GOT3 (cell line): ENCODE measurements around the gene KLC1.
"Not testable (repeated sequence)": the region's sequence is repeated elsewhere in the genome, so short reads cannot be mapped to it uniquely, and the experiment has no call there.

Experiments used
- DNase-seq: peaks from one replicate; lab custom pipeline; 2025; ENCODE audit warnings: mixed read lengths; lab: John Stamatoyannopoulos, UW

KLC1 gene

DNA sequence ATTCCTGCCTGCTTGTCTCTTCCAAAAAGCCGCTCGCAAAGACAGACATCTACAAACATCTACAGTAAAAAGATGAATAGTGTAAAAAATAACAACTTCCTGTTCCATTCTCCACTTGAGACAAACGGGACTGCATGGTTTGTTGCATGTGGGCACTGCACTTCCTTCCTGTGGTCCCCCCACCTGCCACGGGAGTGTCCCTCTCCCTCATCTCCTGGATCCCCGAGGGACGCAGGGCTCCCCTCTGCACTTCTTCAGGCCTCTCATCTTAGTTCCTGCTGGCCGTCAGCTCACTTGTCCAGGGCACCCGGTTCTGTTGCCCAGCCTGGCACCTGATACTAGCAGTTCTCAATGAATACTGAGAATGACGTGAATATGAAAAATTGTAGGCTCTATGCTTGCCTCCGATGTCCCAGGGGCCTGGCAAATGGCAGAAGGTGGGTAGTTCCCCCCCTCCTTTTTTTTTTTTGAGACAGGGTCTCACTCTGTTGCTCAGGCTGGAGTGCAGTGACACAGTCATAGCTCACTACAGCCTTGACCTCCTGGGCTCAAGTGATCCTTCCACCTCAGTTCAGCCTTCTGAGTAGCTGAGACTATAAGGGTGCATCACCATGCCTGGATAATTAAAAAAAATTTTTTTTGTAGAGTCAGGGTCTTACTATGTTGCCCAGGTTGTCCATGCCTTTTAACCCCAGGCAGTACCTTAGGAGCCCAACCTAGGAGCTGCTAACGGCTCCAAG, 3.5 kb upstream of the KLC1 start:
- DNase-seq: no peak

DNA sequence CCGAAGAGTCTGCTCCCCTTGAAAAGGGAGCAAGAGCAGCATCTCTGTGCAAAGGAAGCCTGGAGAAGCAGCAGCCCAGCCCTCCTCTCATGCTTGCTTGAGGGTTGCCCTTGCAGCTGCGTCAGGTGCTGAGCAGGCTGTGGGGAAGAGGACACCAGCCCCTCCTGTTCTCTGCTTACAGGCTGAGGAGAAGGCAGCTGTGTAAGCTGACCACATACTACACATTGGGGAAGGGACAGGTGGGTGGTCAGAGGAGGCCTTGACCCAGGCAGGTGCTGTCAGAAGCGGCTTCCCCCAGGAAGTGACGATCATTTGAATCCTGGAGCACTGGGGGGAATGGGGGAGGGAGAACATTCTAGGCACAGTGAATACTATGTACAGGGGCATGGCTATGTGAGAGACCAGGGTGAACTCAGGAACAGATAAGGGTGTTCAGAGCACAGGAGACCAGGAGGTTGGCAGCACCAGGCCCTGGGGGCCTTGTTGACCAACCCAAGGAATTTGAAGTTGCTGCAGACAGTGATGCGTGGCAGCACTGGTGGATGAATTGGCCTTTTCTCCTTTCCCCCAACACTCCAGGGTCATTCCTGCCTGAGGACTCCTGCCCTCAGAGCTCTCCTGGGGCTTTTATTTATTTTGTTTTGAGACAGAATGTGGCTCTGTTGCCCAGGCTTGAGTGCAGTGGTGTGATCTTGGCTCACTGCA, 2.7 kb upstream of the KLC1 start:
- no peak for DNase-seq

DNA sequence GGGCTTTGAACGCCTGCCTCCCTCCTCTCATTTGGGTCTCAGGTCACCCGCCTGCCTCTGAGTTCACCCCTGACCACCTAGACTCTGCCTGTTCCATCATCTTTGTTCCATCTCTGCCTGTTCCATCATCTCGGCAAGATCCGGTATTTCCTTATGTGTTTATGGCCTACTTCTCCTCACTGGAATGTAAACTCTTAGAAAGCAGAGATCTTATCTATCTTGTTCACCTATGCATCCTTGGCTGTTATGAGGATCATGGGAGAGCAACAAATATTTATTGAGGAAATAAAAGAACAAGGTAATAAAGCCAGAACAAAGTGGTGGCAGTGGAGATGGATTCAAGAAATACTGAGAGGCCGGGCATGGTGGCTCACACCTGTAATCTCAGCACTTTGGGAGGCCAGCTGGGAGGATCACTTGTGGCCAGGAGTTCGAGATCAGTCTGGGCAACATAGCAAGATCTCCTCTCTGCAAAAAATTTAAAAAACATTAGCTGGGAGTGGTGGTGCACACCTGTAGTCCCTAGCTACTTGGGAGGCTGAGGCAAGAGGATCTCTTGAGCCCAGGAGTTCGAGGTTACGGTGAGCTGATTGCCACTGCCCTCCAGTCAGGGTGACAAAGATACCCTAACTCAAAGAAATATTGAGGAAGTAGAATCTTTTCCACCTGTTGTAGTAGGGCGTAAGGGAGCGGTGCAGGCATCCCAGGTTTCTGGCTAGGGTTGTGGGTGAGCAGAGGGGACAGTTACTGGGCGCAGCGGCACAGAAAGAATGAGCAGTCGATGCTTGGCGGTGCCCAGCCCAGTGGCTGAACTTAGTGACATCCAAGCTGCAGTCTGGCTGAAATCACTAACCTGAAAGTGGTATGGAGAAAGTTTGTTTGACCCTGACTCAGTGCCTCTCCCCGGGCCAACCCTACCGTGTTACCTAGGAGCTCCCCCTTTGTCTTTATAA, 1.7 kb upstream of the KLC1 start:
- DNase-seq: no peak

DNA sequence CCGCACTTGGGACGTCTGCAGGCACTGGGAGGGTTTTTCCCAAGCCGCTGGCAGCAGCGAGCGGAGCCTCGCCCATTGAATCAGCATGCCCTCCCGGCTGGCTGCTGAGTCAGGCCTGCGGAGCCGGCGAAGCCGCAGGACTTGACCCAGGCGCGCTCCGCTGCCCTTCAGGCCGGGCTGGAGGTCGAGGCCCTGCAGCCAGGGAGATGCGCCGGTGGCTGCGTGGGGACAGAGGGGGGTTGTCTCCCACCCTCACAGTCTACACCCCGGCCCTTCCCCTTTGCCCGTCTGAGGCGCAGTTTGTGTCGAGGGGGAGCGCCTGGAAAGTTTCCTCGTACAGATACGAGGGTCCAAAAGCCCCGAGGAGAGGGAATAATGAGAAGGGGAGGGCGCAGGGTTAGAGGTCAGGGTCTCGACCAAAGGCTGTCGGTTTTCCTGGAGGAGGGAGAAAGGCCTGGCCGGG, 759 bp upstream of the KLC1 start:
- peak; percentile 12 for DNase-seq

DNA sequence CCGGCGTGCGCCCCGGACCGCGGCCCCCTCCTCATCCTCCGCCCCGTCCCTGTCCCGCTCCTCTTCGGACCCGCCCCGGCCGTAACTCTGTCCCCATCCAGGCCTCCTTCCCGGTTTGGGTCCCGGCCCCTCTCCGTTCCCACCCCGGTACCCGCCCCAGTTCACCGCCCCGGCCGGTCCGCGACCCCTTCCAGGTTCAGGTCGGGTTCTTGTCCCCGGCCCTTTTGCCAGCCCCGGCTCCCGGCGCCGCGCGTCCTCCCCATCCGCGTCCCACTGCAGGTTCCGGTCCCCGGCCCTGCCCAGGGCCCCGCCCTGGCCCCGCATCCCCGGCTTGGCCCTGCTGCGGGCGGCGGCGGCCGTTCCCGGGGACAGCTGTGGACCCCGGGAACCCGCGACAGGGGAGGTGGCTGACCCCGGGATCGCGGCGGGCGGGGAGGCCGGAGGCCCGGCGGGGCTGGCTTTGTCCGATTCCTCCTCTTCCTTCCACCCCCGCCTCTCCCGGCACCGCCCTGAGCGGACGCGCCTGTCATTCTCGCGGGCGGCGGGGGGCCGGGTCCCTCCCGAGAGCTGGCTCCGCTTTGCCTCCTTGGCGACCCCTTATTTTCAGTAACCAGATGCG, 601 bp downstream of the KLC1 start:
- no peak for DNase-seq

DNA sequence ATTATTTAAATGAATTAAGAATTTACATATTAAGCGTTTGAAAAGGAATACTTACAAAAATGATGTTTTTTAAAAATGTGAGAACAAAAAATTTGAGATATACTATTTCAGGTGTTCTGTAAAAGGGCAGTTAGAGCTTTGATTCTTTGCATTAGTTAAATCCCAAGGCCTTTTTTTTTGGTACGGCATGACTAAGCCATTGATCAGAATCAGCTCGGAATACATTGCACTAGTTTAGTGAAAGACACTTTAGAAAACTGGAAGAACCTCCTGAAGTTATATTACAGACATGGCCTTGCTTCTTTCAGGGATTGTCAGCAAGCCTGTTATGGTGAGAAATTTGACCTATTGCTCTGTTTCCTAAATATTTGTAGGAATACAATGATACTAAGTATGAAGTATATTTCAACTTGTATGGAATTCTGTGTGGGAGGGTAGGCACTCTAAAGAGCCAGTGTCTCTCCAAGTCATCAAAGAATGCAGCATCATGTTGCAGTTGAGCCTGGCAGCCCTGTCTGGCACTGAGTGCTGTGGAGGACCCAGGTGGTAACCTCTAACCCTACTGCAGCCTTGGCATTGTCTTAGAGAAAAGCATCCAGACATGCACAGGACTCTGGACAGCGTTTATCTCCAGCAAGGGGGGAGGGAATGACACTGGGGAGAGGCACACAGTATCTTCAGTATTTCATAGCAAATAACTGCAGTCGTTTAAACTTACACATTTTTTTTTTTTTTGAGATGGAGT, 1.5 kb downstream of the KLC1 start:
- DNase-seq: no peak

DNA sequence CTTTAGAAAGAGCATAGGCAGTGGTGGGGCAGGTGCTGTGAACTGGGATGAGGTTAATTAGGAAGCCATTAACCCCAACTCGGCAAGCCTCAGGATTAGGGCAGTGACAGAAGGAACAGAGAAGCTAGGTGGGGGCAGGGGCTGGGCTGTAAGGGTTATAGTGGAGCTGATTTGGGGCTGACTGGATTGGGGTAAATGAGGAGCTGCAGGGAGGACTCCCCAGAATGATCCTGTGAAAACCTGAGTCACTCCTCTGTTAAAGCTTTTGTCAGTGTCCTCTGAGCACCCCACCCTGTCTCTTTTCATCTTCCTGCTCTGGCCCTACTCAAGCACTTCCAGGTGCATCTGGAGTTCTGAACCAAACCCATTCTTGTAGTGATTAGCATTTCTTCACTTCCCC, 4.4 kb downstream of the KLC1 start:
- DNase-seq: no peak

DNA sequence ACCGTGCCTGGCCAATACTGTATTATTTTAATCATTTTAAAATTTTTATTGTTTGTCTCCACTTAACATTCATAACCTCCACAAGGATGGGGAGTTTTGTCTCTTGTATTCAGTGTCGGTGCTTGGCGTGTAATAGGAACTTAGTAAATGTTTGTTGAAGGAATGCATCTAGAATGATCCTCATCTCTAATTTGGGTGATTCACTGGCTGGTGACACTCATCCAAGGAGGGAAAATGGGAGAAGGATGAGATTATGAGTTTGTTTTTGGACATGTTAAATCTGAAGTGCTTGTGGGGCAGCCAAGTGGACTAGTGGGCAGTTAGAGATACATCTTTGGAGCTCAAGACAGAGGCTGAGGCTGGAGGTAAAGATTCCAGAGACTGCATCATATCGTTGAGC, 5.1 kb downstream of the KLC1 start:
- DNase-seq: no peak

DNA sequence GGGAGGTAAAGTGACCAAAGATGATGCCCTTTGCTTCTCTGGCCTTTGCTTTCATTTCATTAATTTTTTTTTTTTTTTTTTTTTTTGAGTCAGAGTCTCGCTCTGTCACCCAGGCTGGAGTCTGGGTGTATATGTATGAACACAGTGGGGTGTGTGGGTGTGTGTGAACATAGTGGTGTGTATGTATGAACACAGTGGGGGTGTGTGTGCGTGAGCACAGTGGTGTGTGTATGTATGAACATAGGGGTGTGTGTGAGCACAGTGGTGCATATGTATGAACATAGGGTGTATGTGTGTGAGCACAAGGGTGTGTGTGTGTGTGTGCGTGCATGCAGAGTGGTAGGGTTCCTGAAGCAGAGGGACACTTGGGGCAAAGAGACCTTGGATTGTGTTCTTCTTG, 9.6 kb downstream of the KLC1 start:
- no peak for DNase-seq

DNA sequence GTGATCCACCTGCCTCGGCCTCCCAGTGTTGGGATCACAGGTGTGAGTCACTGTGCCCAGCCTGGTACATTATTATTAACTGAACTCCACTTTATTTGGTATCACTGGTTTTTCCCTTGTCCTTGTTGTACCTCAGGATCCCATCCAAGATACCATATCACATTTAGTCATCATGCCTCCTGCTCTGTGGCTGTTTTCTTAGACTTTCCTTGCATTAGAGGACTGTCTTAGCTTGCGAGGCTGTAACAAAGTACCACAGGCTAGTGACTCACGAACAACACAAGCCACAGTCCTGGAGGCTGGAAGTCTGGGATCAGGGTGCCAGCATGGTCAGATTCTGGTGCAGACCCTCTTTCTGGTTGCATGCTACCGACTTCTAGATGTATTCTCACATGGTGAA, 12.2 kb downstream of the KLC1 start:
- no peak for DNase-seq

DNA sequence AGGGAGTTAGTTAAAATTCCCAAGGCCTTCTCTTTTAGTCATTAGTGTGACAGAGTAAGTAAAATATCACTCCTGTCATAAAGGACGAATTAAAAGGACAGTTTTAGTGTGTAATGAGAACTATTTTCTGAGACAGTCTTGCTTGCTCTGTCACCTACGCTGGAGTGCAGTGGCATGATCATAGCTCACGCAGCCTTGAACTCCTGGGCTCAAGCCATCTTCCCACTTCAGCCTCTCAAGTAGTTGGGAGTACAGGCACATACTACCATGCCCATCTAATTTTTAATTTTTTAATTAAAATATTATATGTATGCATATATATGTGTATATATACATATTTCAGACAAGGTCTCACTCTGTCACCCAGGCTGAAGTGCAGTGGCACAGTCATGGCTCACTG, 17.2 kb downstream of the KLC1 start:
- no peak for DNase-seq

DNA sequence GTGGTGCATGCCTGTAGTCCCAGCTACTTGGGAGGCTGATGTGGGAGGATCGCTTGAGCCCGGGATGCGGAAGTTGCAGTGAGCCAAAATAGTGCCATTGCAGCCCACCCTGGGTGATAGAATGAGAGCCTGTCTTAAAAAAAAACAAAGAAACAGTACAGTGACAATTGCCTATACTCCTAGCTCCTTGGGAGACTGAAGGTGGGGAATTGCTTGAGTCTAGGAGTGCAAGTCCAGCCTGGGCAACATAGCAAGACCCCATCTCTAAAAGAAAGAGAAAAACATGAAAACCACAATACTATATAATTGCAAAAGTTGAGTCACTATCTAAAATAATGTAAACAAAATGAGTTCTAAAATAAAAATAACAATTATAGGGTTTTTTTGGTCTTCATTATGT, 20.0 kb downstream of the KLC1 start:
- no peak for DNase-seq

DNA sequence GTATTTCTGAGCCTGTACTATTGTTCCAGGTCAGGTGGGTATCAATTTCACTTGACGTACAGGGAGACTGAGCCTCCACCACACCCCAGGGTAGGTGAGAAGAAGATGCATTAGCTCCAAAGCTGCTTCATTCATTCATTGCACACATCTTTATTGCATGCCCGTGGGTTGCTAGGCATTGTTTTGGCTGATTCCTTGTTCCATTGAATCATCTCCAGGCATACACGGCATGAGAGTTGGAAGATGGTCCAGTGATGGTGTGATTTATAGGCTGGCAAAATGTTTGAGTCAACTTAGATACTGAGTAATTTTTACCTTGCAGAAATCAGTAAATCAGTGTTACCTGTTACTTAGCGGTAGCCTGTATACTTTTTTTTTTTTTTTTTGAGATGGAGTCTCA, 21.2 kb downstream of the KLC1 start:
- DNase-seq: no peak

DNA sequence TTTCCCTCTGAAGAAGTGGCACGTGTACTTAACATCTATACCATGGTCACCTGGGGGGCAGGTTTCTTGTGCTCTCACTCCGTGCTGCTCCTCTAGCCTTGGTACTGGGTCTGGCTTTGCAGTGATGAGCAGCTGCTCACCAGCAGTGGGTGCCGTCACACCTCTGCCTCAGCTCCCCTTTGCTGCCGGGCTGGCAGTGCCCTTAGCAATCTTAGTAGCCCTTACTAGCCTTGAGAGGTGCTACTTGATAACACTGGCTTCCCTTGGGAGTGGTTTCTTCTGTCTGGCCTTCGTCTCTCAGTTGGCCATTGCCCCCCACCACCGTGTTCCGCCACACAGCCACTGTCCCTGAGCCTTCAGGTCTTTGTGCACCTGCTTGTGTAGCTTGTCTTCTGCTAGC, 22.6 kb downstream of the KLC1 start:
- DNase-seq: no peak

DNA sequence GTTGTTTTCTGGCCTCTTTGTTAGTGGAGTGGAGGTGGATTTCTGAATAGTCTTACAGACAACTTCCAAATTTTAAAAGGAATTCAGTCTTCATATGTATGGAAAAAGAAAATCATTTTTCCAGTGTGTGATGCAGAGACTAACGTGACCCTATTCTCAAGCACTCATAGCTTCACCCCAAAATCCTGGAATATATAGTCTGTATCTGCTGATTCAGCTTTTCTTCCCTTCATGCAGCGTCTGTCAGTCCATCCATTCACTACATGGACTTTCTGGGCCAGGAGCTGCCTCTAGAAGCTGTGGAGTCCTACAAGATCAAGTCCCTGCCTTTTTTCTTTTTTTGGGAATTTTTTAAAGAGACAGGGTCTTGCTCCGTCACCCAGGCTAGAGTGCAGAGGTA, 23.8 kb downstream of the KLC1 start:
- DNase-seq: no peak

DNA sequence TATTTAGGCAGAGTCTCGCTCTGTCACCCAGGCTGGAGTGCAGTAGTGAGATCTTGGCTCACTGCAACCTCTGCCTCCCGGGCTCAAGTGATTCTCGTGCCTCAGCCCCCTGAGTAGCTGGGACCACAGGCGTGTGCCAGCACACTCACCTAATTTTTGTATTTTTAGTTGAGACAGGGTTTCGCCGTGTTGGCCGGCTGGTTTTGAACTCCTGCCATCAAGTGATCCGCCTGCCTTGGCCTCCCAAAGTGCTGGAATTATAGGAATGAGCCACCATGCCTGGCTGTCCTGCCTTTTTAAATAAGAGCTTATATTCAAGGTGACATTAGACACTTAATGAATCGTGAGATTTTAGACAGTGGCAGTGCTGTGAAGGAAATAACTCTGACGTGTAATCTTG, 24.3 kb downstream of the KLC1 start:
- not testable (repeated sequence) for DNase-seq

DNA sequence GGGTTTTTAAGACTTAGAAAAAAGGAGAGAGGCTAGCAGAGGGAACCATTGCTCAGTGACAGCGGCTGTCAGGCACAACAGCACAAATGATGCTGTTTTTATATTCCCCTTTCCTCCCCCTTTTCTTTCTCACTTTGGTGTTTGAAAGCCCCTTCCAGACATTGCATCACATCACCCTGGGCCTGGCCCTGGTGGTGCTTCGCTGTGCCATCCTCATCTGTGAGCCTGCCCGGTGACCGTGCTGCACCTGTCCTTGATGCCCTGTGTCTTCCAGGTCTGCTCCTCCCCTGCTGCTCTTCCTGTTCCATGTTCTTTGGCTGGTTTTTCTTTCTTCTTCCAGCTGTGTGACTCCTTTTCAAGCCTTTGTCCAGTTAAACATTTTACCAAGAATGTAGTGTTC, 24.8 kb downstream of the KLC1 start:
- no peak for DNase-seq

DNA sequence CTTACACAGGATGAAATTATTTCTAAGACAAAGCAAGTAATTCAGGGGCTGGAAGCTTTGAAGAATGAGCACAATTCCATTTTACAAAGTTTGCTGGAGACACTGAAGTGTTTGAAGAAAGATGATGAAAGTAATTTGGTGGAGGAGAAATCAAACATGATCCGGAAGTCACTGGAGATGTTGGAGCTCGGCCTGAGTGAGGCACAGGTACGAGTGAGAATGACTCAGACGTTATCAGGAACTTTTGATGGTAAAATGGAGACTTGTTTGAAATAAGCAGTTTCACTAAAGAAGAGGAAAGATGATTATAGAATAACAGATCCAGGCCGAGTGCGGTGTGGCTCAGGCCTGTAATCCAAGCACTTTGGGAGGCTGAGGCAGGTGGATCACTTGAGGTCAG, 25.6 kb downstream of the KLC1 start:
- DNase-seq: no peak

DNA sequence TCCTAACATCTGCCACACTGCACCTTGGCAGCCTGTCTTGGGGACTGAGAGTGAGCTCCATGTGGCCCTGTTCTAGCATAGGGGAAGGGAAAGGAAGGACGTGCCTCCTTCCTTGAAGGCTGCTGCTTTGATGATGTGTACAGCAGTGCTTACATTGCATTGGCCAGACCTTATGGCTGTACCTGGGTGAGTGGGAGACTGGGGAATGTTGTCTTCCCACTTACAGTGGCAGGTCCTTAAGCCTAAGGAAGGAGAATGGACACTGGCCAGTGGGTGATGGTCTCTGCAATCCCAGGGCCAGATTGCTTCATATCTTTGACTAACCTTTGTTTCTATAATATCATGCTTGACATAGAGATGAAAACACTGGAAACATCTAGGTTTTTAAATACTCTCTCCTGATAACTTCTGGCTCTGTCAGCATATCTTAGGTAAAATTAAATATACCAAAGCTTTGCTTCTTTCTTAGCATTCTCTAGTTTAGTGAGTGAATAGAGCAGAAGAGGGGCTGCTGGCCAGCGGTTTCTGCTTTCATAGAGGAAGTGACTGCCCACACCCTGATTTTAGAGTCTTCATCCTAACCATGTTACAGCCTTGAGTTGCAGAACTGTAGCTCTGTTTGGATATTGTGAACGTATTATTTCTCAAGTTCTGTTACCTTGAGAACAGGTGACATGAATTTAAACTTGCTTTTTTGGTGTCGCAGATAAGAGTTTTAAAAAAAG, 27.2 kb downstream of the KLC1 start:
- DNase-seq: no peak

DNA sequence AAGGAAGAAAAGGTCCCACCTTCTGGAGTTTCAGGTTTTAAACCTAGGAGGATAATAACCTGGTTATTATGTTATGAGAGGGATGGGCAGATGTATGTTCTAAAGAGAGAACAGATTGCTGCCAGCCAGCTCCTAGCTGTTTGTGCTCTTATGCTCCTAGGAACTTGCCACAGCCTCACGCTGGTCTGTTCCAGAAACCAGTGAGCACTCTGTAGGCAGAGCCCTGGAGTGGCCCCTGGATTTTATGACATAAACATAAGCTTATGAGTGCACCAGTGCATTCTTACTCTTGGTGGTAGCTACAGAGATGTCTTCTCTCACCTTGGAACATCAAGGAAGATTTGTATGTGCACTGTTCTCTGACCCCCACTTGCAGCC, 27.7 kb downstream of the KLC1 start:
- DNase-seq: no peak

DNA sequence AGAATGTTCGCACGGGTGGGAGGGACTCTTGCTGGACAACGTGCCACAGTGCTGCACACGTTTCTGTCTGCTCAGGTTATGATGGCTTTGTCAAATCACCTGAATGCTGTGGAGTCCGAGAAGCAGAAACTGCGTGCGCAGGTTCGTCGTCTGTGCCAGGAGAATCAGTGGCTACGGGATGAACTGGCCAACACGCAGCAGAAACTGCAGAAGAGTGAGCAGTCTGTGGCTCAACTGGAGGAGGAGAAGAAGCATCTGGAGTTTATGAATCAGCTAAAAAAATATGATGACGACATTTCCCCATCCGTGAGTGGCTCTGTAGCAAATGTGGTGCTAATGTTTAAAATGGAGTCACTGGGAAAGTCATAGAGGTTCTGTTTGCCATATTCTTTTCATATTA, 28.5 kb downstream of the KLC1 start:
- no peak for DNase-seq
